HG03103 (cell line): ENCODE measurements around the gene CARNS1.

Experiments used
- ATAC-seq: cut with Tn5 transposase; IDR thresholded peaks from one replicate; pipeline ENCODE4 v1.9.1; 2021; ENCODE audit warnings: low read depth; ENCODE audit not compliant: unreplicated experiment

The CARNS1 gene

DNA sequence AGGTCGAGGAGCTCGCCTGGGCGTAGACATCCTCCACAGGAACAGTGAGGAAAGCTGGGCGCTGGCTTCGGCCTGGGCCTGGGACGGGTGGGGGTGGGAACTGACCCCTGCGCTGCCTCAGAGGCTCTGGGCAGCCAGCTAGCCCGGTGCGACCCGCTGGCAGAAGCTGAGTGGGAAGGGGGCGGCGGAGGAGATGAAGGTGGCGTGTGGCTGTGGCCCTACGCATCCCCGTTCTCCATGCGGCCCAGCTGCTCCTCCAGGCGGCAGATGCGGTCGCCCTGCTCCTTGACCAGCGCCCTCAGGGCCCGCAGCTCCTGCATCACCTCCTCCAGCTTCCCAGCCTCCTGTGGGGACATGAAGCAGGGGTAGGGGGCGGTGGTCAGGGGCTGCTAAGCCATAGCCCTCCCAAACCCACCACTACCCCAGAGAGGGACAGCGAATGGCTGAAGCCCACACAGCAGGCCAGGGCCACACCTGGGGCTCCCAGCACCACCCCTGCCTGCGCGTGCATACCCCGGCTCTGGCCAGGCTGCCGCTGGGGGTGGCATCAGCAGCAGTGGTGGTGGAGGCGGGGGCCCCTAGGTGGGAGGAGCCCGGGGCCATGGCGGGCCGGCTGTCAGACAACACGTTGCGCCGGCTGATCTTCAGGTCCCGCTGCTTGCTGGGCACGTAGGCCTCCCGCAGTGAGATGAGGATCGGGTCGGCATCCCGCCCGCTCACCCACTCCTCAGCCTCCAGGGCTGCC lies 22.9 kb downstream of the CARNS1 start:
- ATAC-seq: no peak

DNA sequence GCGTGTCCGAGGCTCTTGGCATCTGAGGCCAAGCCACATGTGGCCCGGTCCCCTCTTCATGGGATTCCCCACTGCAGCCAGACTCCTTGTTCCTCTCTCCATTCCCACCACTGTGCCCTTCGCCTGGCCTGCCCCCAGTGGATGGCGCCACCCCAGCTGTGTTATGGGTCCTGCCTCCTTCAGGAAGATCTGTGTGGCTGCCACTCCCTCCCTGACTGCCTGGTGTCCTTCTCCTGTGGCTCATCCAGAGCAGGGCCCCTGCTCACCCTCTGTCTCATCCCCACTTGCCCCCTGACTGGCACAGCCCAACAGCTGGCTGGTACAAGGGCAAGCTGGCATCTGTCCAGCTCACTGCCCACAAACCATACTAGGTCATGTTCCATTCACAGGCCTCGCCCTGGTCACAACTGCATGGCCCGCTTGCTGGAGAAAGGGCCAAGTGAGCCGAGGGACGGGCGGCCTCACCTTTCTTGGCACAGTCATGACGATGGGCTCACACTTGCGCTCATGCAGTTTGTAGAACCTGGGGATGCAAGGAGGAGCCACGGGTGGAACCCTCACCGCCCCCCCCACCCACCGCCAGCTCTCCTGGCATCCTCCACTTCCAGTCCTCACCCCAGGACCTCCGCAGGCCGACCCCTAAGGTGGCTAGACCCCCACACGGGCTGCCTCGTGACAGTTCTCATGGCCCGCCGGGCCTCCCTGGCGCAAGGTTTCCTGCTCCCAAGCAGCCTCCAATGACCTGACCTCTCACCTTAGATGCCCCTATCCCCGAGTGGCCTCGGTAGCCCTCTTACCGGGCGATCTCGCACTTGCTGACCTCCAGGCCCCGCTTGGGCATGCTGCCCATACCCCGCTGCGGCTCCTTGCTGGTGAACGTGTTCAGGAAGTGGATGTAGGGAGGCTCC lies 24.1 kb downstream of the CARNS1 start:
- ATAC-seq: no peak

DNA sequence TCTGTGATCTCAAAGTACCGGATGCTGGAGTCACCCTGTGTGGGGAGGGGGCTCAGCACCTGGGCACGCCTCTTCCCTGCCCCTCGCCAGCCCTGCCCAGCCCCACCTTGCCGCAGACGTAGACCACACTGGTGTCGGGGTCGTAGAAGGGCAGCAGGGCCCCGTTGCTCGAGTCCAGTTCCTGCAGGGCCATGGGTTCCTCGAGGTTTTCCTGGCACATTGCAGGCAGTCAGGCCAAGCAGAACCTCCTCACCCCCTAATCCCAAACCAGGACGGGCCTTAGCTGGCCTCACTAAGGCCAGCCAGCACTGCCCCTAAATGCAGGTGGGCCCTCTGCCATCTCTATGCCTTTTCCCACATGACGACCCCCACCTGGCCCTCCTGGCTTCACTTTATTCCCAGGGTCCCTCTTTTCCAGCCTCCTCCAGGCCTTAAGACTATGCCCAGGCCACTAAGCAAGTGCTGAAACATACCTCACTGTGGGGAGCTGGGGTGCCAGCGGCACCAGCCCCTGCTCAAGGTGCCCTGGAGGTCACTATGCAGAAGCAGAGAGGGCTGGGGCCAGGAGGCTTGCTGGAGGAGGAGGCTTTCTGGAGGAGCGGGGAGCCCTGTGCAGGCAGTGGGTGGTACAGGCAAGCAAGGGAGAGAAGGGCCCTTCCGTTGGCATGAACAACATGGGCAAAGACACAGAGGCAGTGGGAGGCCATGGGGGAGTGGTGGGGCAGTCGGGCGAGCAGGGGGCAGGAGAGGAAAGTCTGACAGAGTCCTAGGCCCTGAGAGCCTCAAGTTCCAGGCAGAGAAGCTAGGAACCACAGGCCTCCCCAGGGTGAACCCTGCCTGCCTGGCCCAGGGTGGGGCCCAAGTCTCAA lies 25.0 kb downstream of the CARNS1 start:
- no peak for ATAC-seq

DNA sequence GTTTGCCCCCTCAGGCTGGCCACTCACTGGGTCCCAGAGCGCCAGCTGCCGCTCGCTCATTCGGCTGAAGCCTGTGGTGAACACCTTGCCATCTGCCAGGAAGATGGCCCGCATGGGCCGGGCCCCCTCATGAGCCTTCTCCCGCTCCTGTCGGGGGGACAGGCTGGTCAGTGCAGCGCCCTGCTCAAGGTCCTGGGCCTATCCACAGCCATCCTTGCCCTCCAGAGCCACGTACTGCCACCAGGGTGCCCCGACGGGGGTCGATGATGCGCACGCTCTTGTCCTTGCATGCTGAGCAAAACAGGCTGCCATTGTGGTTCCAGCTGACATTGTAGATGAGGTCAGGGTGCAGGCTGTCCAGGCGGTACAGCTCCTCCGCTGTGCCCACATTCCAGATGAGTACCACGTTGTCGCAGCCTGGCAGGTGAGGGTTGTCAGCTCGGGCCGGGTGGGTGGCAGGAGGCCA lies 25.7 kb downstream of the CARNS1 start:
- ATAC-seq: no peak

DNA sequence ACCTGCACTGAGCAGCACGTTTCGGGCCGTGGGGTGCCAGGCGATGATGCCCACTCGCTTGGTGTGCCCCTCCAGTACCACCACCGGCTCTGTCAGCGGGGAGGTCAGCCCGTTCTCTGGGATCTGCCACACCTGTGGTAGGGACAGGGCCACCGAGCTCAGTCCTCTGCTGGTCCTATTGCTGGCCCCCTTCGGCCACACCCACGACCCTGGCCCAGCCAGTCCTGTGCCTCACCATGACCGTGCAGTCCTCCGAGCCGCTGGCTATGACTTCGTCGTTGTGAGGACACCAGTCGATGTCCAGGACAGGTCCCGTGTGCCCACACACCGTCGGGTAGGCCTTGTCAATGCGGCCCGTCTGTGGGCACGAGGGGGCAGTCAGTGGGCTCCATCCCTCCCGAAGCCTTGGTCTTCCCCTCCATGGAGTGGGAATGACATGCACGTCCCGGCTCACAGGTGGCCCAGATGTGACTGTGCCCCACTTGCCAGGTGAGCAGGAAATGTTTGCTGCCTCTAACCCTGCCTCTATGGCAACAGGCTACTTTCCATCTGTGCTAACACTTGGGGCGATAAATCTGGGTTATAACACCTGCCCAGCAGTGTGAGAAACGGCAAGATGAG lies 26.4 kb downstream of the CARNS1 start:
- no peak for ATAC-seq

DNA sequence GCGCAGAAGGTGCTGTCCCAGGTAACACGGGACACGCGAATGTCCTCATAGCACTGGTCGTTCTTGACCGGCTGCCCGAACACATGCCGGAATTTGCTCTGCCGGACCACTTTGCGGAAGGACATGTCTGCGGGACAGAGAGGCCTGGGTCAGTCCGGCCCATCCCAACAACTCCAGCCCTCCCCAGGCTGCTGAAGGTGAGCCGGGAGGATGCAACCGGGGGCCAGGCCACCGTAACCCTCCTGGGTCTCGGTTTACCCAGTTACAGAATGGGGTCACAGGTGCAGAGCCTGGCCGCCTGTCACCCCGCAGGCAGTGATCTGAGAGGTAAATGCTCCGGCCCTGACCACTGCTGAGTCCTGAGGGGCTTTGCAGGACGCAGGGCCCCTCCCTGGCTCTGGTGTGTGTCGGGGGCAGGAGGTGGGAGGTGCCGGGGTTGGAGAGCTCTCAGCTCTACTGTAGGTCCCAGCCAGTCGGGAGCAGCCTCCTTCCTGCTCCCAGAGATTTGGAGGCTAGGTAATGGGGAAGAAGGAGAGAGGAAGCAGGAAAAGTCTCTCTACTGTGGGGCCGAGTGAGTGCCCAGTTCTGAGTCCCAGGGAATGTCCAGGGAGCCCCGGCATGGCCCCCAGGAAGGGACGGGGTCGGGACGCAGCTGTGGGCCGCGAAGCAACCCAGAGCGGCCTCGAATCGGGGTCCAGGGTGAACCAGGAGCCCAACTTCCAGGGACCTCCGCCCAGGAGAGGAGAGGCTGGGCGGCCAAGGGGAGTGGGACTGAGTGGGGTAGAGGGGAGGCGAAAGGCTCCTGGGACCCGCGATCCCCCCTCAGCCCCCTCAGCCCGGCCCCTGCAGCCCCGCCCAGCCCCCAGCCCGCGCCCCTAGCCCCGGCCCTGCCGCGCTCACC lies 27.3 kb downstream of the CARNS1 start:
- no peak for ATAC-seq

DNA sequence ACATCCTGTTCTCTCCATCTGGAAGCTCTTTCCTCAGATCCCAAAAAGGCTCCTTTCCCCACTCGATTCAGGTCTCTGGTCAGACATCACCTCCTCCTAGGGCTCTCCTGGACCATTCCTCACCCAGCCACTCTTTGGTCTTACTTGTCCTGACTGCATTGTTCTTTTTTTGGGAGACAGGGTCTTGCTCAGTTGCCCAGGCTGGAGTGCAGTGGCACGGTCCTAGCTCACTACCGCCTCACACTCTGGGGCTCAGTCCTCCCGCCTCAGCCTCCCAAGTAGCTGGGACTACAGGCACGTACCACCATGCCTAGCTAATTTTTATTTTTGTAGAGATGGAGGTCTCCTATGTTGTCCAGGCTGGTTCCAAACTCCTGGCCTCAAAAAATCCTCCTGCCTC lies 30.0 kb downstream of the CARNS1 start:
- no peak for ATAC-seq

DNA sequence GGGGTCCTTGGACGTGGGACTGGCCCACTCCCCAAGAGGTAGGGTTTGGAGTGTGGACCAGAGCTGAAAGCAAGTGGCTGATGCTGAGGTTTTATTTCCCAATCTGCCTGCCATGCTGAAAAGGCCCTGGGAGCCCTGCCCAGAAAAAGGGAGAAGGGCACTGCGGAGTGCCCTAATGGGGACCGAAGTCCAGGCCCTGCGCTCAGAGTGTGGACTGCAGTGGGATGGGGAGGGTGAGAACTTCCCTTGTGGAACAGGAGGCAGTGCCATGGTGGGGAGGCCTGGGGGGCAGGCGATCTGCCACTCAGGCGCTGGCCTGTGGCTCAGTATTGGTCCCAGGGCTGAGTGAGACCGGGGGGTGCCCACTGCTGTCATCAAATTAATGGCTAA lies 32.7 kb downstream of the CARNS1 start:
- no peak for ATAC-seq

DNA sequence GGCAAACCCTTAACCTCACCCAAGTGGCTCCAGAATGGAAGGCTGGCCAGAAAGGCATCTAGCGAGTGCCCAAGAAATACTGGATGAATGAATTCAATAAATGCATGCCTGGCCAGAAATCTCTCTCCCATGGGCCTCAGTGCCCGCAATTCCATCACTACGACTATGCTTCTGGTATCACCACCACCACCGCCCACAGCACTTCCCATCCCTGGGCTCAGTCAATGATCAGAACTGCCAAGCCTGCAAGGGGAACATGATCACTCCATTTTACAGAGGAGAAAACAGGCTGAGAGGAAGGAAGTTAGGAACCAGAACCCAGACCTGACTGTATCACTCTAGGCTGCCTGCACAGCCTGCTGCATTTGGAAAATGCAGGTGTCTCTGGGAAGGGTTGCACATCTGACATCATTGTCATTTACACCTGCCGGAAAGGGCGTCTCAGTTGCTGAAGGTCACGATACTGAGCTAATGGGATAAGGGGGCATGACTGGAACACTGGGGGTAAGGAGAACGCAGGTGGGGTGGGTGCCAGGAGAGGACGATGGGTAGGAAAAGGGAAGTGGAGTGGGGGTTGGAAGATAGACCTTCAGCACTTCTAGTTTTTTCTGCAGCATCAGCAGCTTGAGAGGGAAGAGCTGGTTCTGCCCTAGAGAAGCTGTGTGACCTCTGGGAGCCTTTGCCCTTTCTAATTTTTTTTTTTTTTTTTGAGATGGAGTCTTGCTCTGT lies 33.8 kb downstream of the CARNS1 start:
- no peak for ATAC-seq

DNA sequence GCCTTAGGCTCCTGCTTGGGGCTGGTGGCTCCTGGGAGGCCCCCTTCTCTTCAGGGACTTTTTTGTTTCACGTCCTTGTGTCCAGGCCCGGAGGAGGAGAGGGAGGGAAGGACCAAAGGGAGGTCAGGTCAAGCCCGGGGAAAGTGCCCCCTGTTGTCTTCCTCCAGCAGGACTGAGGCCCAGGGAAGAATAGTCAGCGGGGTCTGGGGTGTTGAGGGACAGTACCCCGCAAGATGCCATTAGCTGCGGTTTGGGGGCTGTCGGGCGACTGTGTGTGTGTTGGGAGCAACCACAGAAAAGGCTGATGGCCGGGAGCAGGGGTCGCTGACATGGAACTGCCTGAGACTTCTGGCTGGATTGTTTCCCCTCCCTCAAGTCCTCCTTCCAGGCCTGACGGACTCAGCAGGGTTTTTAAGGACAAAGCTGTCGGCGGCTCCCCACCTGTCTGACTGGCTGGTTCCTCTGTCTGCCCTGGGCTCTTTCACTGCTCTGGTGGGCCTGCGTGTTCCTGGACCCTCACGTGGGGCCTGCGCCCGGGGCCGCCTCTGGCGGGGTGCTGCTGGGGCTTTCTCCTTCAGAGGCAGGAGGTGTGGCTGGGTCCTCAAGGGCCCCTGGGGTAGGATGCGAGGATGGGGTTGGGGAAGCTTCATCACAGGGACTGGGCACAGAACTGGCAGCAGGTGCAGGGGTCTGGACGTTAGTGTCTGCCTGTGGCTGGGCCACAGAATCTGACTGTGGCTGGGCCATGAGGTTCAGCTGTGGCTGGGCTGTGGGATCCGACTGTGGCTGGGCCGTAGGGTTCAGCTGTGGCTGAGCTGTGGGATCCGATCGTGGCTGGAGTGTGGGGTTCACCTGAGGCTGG lies 35.5 kb downstream of the CARNS1 start:
- ATAC-seq: no peak

DNA sequence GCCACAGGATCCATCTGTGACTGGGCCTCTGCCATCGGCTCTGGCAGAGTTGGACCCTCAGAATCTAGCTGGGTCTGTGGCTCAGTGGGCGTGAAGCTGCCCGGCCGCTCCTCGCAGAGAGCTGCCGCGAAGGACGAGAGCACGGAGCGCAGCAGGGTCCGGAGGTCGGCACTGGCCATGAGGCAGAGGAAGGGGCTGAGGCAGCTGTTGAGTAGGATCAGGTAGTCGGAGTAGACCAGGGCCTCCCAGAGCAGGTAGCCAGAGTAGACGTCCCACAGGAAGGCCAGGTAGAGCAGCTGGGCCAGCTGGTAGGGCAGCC lies 36.1 kb downstream of the CARNS1 start:
- no peak for ATAC-seq

DNA sequence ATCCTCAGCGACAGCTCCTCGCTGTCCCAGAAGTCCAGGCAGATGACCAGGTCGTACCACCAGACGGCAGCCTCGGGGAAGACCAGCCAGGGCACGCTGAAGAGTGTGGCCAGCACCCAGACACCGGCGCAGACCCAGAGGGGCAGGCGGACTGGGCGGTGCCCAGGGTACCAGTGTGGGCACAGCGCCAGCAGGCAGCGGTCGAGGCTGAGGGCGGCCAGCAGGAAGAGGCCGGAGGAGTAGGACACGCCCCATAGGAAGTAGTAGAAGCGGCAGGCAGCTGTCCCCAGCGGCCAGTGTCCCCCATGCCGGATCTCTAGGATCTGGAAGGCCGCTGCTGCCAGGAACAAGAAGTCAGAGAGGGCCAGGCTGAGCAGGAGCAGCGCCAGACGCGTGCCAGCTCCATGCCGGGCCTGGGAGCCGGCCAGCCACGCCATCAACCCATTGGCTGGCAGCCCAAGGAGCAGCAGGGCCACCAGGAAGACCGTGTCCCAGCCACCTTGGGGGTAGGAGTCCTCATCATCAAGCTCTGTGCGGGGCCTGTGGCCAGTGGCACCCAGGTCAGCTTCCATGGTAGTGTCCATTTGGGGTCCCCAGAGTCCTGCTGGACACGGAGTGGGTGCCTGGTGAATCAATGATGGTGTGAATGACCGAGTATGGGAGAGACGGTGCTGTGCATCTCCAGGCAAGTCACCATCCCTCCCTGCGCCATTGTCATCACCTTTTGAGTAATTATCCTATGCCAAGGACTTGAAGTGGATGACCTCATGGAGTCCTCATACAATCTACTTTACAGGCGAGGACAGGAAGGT lies 36.9 kb downstream of the CARNS1 start, which contains the start of gene GPR152:
GPR152 (minus strand) TSS at position 589 of the 812 bp plus-strand sequence; CDS start at position 584, 5 bp downstream.
- no peak for ATAC-seq

DNA sequence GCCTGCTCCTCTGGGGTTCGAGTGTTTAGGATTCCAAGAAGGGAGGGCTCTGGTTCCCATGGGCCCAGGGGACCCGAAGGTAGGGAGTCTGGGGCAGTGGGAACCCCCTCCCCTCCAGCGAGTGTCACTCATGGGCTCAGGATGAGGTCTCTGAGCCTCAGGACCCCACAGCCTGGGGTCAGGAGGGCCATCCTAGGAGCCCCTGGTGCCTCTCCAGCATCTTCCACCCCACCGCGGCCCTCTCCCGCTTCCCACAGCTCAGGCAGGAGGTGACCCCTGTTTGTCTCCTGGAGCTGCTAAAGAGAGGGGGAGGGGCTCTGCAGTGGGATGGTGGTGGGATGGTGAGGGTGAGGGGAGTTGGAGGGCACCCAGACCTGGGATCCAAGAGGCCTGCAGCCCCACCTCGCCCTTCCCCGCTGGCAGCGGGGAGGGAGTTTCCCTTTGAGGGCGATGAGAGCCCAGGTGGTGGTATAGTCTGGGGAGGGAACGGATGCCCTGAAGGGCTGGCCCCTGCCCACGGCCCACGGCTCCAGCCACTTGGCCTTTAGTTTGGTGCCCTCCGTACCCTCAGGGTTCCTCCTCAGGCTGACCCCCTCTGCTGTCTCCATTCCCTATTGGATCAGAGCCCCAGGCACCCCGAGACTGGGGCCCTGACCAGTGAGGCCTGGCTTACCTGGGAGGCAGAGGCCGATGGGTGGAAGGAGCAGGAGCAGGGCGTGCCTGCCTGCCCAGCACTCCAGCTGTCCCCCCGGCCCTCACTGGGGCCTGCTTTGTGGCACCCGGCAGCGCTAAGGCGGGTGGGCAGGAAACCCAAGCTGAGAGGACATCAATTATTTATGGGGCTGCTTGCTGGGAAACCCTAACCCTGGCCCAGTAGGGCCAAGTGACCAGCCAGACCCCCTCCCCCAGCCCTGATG lies 38.6 kb downstream of the CARNS1 start:
- no peak for ATAC-seq

DNA sequence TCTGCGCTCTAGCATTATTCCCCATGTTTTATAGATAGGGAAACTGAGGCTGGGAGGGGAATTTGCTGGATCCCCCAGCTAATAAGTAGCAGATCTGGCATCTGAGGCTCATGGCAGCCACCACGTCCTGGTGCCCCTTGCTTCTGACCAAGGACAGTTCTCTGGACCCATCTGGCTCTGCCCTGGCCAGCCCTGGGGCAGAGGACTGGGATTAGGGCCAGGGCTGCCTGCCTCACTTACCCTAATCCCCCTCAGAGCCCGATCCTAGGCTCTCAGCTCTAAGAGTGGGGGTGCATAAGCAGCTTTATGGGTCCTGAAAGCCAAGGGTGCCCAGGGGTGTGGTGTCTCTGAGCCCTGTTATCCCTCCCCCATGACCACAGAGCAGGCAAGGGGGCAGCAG lies 39.6 kb downstream of the CARNS1 start, which contains the start of gene CABP4:
CABP4 (plus strand) TSS at position 301 of the 400 bp plus-strand sequence; CDS start at position 371, 70 bp downstream.
- ATAC-seq: no peak

DNA sequence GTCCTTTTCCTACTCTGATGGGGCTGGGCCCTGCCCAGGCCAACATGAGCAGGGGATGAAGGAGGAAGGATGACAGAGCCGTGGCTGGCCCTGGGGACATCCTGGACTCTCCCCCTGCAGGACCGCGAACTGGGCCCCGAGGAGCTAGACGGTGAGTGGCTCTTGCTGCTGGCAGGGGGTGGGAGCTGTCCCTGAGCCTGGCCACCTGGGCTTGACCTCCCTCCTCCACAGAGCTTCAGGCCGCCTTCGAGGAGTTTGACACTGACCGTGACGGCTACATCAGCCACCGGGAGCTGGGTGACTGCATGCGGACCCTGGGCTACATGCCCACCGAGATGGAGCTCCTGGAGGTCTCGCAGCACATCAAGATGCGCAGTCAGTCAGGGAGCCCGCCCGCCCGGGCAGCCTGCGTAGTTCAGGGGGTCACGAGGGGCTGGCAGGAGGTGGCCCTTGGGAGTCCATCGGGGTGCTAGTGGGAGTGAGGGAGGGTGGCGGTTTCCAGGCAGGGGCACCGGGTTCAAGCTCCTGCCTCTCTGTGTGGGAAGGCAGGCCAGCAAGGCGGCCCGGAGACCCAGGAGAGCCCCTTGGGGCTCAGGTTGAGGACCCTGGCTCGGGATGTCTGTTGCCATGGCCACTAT lies 40.7 kb downstream of the CARNS1 start:
- no peak for ATAC-seq
